Subcutaneous abdominal adipose tissue (tissue), 5 donors: ENCODE results near the gene TMEM272.

ENCODE experiments used
- H3K27ac ChIP-seq: one replicate; pipeline ENCODE4 v1.7.0; 2013; ENCODE audit warnings: low read depth, mild to moderate bottlenecking, inconsistent platforms, low read length, moderate library complexity
- H3K27me3 ChIP-seq, 5 donors: one replicate each; pipeline ENCODE4 v1.7.0; 2013; ENCODE audit warnings: low read length in 5 of 5, inconsistent platforms in 1 of 5; ENCODE audit not compliant: control insufficient read depth in 5 of 5, insufficient read depth in 4 of 5
- H3K36me3 ChIP-seq, 5 donors: one replicate each; pipeline ENCODE4 v1.7.0; 2013; ENCODE audit warnings: low read length in 5 of 5; ENCODE audit not compliant: control insufficient read depth in 5 of 5, insufficient read depth in 5 of 5
- H3K4me1 ChIP-seq, 5 donors: one replicate each; pipeline ENCODE4 v1.7.0; 2013; ENCODE audit warnings: low read length in 5 of 5, mild to moderate bottlenecking in 3 of 5, moderate library complexity in 1 of 5; ENCODE audit not compliant: control insufficient read depth in 5 of 5, insufficient read depth in 5 of 5
- H3K4me3 ChIP-seq, 5 donors: one replicate each; pipeline ENCODE4 v1.7.0; 2013; ENCODE audit warnings: low read length in 5 of 5, low read depth in 1 of 5
- H3K9ac ChIP-seq, 5 donors: one replicate each; pipeline ENCODE4 v1.7.0; 2013; ENCODE audit warnings: low read length in 5 of 5, mild to moderate bottlenecking in 4 of 5, moderate library complexity in 3 of 5
- H3K9me3 ChIP-seq, 5 donors: one replicate each; pipeline ENCODE4 v1.7.0; 2013; ENCODE audit warnings: low read length in 5 of 5; ENCODE audit not compliant: control insufficient read depth in 5 of 5
- donor health status: healthy.
- donor health status: healthy.
- donor health status: healthy.
- donor health status: healthy.
- donor health status: healthy.

TMEM272 gene

GRCh38 chr13:51772781-51773180, 72.2 kb downstream of the TMEM272 start:
- Histone ChIP-seq H3K9me3 (no peaks in the 10 kb centered on the region), H3K9ac (no peak overlapping the region), H3K4me1 (peaks cover 4 to 34% (median 26%) of the 10 kb centered on the region in 5 donors), H3K36me3 (peaks cover 0 to 30% (median 21%) of the 10 kb centered on the region in 5 donors), H3K27me3 (no peaks in the 10 kb centered on the region), H3K27ac (no peak overlapping the region), H3K4me3 (no peak overlapping the region)

- H3K9ac ChIP-seq: no peak overlapping the region
- no peak overlapping the region for H3K4me3 ChIP-seq
- peaks cover 4 to 34% (median 26%) of the 10 kb centered on the region in 5 donors for H3K4me1 ChIP-seq
- H3K27ac ChIP-seq: no peak overlapping the region
- peaks cover 0 to 34% (median 21%) of the 10 kb centered on the region in 5 donors for H3K36me3 ChIP-seq
- H3K9me3 ChIP-seq: no peaks in the 10 kb centered on the region
- H3K27me3 ChIP-seq: no peaks in the 10 kb centered on the region
These were observed 72.9 kb downstream of the TMEM272 start for GRCh38 chr13:51772105-51772455.

GRCh38 chr13:51771418-51772104, 73.4 kb downstream of the TMEM272 start:
- no peak overlapping the region for H3K4me3 ChIP-seq

GRCh38 chr13:51770681-51771417, 74.1 kb downstream of the TMEM272 start:
- H3K4me3 ChIP-seq: no peak overlapping the region
- no peaks in the 10 kb centered on the region for H3K9me3 ChIP-seq
- H3K4me1 ChIP-seq: peaks cover 4 to 31% (median 26%) of the 10 kb centered on the region in 5 donors
- peak overlapping the region; percentile 42 for H3K27ac ChIP-seq
- H3K27me3 ChIP-seq: no peaks in the 10 kb centered on the region
- H3K9ac ChIP-seq: no peak overlapping the region
- H3K36me3 ChIP-seq: peaks cover 0 to 42% (median 27%) of the 10 kb centered on the region in 5 donors

More at GRCh38 chr13:51771418-51772104, 73.4 kb downstream of the TMEM272 start:
- H3K4me1 ChIP-seq: peaks cover 4 to 34% (median 26%) of the 10 kb centered on the region in 5 donors
- no peak overlapping the region for H3K27ac ChIP-seq
- H3K9me3 ChIP-seq: no peaks in the 10 kb centered on the region
- H3K36me3 ChIP-seq: peaks cover 0 to 39% (median 26%) of the 10 kb centered on the region in 5 donors
- no peak overlapping the region for H3K9ac ChIP-seq
- no peaks in the 10 kb centered on the region for H3K27me3 ChIP-seq

- Histone ChIP-seq H3K27ac (peak overlapping the region; percentile 42), H3K36me3 (peaks cover 0 to 42% (median 27%) of the 10 kb centered on the region in 5 donors), H3K4me3 (no peak overlapping the region), H3K27me3 (no peaks in the 10 kb centered on the region), H3K9ac (peak overlapping the region in 2 of 5 donors; percentile 22 to 43), H3K9me3 (no peaks in the 10 kb centered on the region), H3K4me1 (peaks cover 4 to 32% (median 27%) of the 10 kb centered on the region in 5 donors)
These were observed 74.8 kb downstream of the TMEM272 start for GRCh38 chr13:51770160-51770559.

- H3K27me3 ChIP-seq: no peaks in the 10 kb centered on the region
- peak overlapping the region in 2 of 5 donors; percentile 22 to 43 for H3K9ac ChIP-seq
- no peaks in the 10 kb centered on the region for H3K9me3 ChIP-seq
- peaks cover 0 to 45% (median 27%) of the 10 kb centered on the region in 5 donors for H3K36me3 ChIP-seq
- H3K27ac ChIP-seq: peak overlapping the region; percentile 42
- no peak overlapping the region for H3K4me3 ChIP-seq
- H3K4me1 ChIP-seq: peaks cover 8 to 38% (median 33%) of the 10 kb centered on the region in 5 donors
These were observed 75.4 kb downstream of the TMEM272 start for GRCh38 chr13:51769455-51770127.

- H3K36me3 ChIP-seq: peaks cover 0 to 45% (median 27%) of the 10 kb centered on the region in 5 donors
- no peak overlapping the region for H3K4me3 ChIP-seq
- H3K4me1 ChIP-seq: peaks cover 9 to 44% (median 39%) of the 10 kb centered on the region in 5 donors
- no peak overlapping the region for H3K9ac ChIP-seq
- H3K9me3 ChIP-seq: no peaks in the 10 kb centered on the region
- H3K27ac ChIP-seq: no peak overlapping the region
- no peaks in the 10 kb centered on the region for H3K27me3 ChIP-seq
These were observed 76.0 kb downstream of the TMEM272 start for GRCh38 chr13:51768976-51769375.

- Histone ChIP-seq H3K4me3 (no peak overlapping the region), H3K36me3 (peaks cover 0 to 39% (median 24%) of the 10 kb centered on the region in 5 donors), H3K27ac (no peak overlapping the region), H3K9ac (no peak overlapping the region), H3K4me1 (peaks cover 9 to 47% (median 40%) of the 10 kb centered on the region in 5 donors), H3K9me3 (no peaks in the 10 kb centered on the region), H3K27me3 (no peaks in the 10 kb centered on the region)
These were observed 76.5 kb downstream of the TMEM272 start for GRCh38 chr13:51768378-51768921.

- H3K9ac ChIP-seq: no peak overlapping the region
- H3K9me3 ChIP-seq: no peaks in the 10 kb centered on the region
- peaks cover 0 to 43% (median 23%) of the 10 kb centered on the region in 5 donors for H3K36me3 ChIP-seq
- H3K27ac ChIP-seq: no peak overlapping the region
- peaks cover 9 to 41% (median 40%) of the 10 kb centered on the region in 5 donors for H3K4me1 ChIP-seq
- no peak overlapping the region for H3K4me3 ChIP-seq
- H3K27me3 ChIP-seq: no peaks in the 10 kb centered on the region
These were observed 77.9 kb downstream of the TMEM272 start for GRCh38 chr13:51767100-51767499.
